ENCODE measurements around the gene AQP1.

The AQP1 gene

GRCh38 chr7:30906014-30906413, 5.6 kb upstream of the AQP1 start:
- DNase-seq: no peak

GRCh38 chr7:30906515-30907240, 5.0 kb upstream of the AQP1 start:
- no peak for DNase-seq

DNA sequence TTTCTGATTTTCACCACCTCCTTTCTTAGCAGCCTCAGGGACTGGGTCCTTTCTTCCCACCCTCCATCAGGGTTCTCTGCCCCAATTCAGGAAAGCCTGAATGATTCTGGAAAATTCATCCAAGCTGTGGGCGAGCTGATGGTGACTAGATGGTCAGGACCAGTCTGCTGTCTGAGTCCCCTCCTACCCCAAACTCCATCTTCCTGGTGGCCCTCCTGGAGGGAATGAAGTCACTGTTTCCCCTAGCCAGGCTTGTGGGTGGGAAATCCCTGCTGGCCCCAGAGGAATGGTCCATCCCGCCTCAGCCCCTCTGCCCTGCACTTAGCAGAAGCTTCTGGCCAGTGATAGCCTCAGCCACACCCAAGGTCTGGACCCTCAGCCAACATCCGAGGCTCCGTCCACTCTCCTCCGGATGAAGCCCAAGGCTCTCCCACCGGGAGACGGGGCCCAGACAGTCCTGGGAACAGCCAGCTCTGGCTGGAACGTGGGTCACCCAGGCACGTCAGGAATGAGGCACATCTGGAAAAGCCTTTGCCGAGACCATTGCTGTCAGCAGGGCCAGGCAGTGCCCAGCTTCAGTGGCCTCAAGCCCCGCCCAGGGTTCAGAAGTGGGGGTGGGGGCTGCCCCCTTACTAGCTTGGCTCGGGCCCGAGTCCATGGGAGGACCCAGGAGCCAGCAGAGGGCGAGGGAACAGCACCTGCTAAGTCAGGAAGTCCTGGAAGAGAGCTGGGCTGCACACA, 4.0 kb upstream of the AQP1 start:
- DNase-seq: no peak

- DNase-seq: peak in 4 of 51 donors; percentile 9 to 19 (median 14)
These were observed 3.0 kb upstream of the AQP1 start for GRCh38 chr7:30908681-30909080.

- no peak for DNase-seq
These were observed 2.2 kb upstream of the AQP1 start for GRCh38 chr7:30909431-30909830.

DNA sequence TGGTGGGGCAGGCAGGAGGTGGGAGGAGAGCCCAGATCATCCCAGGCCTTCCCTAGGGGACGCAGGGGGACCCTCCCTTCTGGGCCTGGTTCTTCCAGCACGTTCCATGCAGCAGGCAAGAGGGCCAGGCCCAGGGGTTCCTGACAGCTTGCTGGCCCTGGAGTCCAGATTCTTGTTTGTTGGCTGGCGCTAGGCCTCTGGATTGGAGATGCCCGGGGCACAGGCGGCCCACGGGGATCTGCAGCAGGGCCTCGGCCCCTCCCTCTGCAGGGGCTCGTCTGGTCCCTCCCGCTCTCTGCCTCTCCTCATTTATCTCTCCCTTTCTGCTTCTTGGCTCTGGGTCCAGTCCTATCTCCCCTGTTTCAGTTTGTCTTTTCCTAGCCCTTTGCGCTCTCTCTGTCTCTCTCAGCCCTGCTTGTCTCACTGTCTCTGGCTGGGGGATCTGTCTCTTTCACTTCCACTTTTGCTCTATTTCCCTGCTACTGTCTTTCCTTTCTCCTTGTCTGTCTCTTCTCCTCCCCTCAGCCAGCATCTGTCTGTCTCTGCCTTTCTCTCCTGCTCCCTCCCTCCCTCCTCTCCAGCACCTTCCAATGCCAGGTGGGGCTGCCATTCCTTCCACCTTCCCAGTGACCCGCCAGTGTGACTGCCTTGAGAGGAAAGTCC, 1.1 kb upstream of the AQP1 start:
- DNase-seq: no peak

DNA sequence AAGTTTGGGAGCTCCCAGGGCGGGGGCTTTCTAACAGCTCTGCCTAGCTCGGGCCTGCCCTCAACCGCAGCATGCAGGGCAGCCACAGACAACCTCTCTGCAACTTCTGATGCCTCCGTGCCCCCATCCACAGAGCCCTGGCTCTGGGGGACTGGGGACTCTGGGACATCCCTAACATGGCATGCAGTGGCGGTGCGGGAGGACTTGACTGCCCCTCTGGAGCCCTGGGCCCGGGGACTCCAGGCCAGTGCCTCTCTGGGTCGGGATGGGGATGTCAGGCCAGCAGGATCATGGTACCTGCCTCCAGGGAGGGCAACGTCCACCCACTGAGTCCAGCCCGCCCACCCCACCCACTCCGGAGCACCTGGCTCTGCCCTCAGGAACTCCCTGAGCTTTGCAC, 520 bp upstream of the AQP1 start:
- no peak for DNase-seq

DNA sequence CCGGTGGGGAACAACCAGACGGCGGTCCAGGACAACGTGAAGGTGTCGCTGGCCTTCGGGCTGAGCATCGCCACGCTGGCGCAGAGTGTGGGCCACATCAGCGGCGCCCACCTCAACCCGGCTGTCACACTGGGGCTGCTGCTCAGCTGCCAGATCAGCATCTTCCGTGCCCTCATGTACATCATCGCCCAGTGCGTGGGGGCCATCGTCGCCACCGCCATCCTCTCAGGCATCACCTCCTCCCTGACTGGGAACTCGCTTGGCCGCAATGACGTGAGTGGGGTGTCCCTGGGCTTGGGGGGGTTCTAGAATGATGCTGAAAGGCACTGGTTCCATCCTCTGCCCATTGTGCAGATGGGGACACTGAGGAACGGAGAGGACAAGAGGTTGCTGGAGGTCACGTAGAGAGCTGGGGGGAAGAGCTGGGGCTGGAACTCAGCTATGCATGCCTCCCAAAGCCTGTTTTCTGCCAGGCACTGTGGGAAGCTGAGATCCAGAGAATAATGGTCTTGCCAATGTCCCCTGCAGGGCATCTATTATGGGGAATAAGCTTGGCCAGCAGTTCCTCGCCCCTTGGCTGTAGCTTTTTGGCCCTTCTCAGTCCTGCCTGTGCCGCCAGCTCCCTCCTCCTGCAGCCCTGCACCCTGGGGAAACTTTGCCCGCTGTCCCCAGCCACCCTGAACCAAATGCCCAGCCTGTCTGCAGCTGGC, 523 bp downstream of the AQP1 start:
- DNase-seq: peak in 5 of 51 donors; percentile 12 to 43 (median 25)

GRCh38 chr7:30912731-30912985, 1.0 kb downstream of the AQP1 start:
- no peak for DNase-seq

GRCh38 chr7:30912986-30913811, 1.5 kb downstream of the AQP1 start:
- no peak for DNase-seq

DNA sequence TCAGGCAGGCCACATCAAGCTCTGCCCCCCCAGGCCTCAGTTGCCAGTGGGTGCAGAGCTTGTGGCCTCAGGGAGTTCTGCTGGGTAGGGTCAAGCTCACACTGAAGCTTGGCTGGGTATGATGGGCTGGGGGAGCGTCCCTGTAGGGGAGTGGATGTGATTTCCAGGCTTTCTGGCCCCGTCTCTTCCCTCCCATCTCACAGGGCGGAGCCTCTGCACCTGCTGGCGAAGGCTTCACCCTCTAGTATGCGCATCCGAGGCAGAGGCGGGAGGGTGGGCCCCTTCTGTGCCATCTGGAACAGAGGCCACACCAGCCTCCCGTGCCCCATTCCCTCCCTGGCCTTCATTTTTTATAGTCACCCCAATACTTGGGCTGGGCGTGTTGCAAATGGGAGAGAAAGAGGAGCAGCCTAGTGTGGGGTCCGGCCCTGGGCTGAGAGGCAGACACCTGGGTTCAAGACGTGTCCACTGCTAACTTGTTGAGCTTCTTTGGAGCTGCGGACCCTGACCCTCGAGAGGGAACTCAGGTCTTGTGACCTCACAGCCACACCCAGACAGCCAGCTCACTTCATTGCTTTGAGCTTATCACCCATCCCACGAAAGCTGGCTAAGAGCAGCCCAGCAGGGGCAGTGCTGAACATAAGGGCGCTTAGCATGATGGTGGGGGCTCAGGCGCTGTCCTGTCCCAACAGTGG, 2.3 kb downstream of the AQP1 start:
- DNase-seq: no peak

- no peak for DNase-seq
These were observed 2.9 kb downstream of the AQP1 start for GRCh38 chr7:30914596-30914995.

DNA sequence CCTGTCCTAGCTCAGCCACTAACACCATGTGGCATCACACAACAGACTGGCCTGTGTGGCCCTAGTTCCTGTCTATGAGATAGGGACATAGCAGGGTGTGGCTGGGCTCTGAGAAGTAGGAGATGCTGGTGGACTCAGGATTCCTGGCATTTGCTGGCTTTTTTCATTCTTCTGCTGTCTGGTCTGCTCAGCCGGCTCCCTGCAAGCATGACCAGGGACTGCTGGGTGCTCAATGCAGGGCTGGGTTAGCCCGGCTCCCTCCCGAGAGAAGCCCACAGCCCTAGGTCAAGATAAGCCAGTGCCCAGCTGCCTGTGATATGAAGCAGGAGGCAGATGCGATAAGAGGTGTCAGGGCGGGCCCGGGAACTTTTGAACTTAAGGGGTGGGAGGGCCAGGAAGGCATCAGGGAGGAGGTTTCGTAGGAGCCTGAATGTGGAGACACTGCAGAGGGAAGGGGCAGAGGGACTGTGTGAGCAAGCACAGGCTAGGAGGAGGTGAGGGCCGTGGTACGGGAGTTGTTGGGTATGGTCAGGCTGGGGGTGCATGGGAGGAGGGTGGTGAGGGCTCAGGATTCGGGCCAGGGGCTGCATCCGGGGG, 3.5 kb downstream of the AQP1 start:
- DNase-seq: no peak

GRCh38 chr7:30915751-30916150, 4.1 kb downstream of the AQP1 start:
- DNase-seq: no peak

- no peak for DNase-seq
These were observed 4.6 kb downstream of the AQP1 start for GRCh38 chr7:30916255-30916654.

DNA sequence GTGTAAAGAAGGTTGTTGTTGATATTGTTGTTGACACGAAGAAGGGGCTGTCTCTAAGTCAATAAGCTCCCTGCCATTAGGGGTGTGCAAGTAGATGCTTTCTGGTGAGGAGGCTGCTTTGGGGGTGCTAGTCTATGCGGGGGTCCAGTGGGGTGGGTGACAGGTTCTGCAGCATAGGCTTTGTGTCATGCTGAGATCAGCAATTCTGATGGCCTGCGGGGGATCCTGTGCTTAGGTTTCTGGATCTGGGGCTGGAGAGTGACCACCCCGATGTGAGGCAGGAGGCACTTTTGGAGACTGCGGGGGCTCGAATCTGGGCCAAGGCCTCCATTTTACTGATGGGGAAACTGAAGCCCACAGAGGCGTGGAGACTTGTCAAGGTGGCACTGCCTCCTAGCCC, 5.1 kb downstream of the AQP1 start:
- no peak for DNase-seq

DNA sequence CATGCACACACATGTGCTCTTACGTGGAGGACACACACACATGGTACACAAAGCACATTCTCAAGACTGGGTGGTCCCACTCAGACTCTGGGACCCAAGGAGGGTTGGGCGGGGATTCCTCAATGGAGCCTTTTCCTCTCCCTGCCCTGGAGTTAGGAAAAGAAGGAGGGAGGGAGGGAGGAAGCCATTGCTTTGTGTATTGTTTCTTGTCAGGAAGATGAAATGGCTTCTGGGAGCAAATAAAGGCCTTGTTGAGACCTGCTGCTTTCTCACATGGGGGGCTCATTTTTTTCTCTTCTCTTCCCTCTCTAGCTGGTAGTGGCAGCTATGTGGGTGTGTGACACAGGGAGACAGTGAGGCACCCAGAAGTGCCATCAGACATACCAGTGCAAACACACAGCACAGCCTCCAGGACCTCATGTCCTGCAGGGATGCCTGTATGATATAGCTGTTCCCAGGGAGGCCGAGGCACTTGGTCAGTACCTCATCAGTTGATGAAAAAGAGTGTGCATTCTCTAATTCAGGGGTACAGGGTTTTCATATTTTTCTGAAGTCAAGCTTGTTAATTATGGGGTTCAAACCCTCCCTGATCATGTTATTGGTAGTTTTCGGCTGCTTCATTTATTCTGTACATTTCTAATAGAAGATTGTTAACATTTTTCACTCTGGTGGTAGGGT, 5.7 kb downstream of the AQP1 start:
- no peak for DNase-seq

DNA sequence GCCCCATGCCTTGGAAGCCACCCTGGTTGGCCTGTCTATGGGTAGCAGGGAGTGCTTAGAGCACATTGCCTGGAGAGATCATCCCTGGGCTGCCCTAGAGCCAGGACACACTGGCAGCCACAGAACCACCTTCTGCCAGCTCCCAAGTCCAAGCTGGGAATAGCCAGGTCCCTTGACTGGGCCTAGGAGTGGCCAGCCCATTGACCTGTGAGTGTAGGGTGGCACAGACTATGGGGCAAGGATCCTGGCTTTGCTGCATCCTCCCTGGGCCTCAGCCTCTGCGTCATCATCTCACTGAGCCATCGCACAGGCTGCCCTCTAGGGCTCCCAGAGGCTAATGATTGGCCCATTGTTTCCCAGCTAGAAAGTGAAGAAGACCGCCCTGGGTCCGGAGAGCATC, 7.0 kb downstream of the AQP1 start:
- peak in 4 of 51 donors; percentile 13 to 29 (median 24) for DNase-seq

DNA sequence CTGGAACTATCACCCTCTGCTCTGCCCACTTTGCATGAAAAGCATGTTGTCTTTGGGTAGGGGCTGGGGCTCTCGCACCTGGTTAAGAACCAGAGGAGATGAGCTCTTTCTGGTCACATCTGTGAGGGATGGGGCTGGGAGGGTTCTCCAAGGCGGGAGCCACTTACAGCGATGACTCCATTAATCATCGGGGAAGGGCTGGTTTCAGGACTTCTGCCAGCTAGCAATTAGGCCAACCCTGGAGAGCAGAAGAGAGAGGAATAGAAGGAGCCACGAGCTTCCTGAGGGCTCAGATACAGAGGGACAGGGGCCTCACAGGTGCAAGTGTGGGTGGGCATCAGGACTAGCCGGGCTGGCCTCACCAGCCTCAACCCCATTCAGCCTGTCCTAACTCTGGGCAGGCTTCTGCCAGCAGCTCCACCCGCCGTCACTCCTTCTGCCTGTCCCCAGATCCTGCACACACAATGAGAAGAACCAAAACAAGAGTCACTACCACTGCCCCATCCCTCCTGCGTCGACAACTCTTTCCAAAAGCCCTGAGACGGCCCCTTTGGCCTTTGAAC, 8.4 kb downstream of the AQP1 start:
- no peak for DNase-seq
